ENCODE results near the gene EYA2. TPM values are rescaled to one million over a fixed set of nuclear protein-coding genes. Genes with fewer than 3 reads are reported as not detected.
A peak's percentile ranks its signal among the peaks of the same experiment; 100 is the strongest.

EYA2 gene
- polyA plus RNA-seq, 3 donors: 0.04 to 0.16 TPM; not detected in 1

GRCh38 chr20:47118641-47119040, 224.0 kb downstream of the EYA2 start:
- Histone ChIP-seq H3K4me2 (replicated peaks; ENCODE audit: extremely low read depth, low read length, poor library complexity, severe bottlenecking) (peak overlapping the region; percentile 2), H3K4me3 (replicated peaks in 1 of 3; ENCODE audit: low read depth in 2 of 3, low read length in 3 of 3) (peak overlapping the region in 1 of 3 experiments; percentile 11), H3K27ac (ENCODE audit: low read depth in 1 of 2, low read length in 2 of 2) (peak overlapping the region in 1 of 2 donors; percentile 10), H3K27me3 (ENCODE audit: control insufficient read depth in 2 of 2, insufficient read depth in 2 of 2, low read length in 2 of 2) (peaks cover 0 to 3% of the 10 kb centered on the region in 2 donors), H3K9ac (ENCODE audit: insufficient read depth, low read length, poor library complexity, severe bottlenecking) (no peak overlapping the region), H3K4me1 (ENCODE audit: control insufficient read depth in 1 of 2, insufficient read depth in 2 of 2, low read length in 2 of 2) (peaks cover 15 to 16% of the 10 kb centered on the region in 2 donors), H3K9me3 (replicated peaks in 1 of 2; ENCODE audit: control insufficient read depth in 1 of 2, insufficient read depth in 1 of 2, low read length in 2 of 2) (no peaks in the 10 kb centered on the region), H3K36me3 (replicated peaks in 1 of 2; ENCODE audit: control insufficient read depth in 1 of 2, insufficient read depth in 2 of 2, low read length in 2 of 2) (no peaks in the 10 kb centered on the region), H4K20me1 (ENCODE audit: insufficient read depth, low read length) (no peaks in the 10 kb centered on the region), H2AFZ (ENCODE audit: insufficient read depth, low read depth, low read length, poor library complexity, severe bottlenecking) (peak overlapping the region; percentile 21), H3K79me2 (ENCODE audit: insufficient read depth, low read length) (no peaks in the 10 kb centered on the region)
- H3K27me3 Mint-ChIP-seq (ENCODE audit: low read depth in 3 of 3): peaks cover 15 to 33% (median 32%) of the 10 kb centered on the region in 3 donors
- peaks cover 0 to 3% of the 10 kb centered on the region in 2 donors for H3K36me3 Mint-ChIP-seq
- no CpG with 5 or more reads among the region's 7 CpGs for WGBS (ENCODE audit: insufficient coverage)
- H3K4me3 Mint-ChIP-seq: peak overlapping the region in 1 of 2 donors; percentile 82
- no peak for TF ChIP-seq CTCF (IDR thresholded peaks at IDR 0.05)
- H3K4me1 Mint-ChIP-seq: peaks cover 18% of the 10 kb centered on the region
- intact Hi-C loops (cut with micrococcal nuclease): loop anchor here in 1 of 2 donors (5.0 kb wide), 1 partner anchor 34 kb away; no protein-coding TSS in a partner anchor
- H3K27ac Mint-ChIP-seq: peak overlapping the region in 5 of 7 donors; percentile 33 to 74 (median 52)
- peaks cover 0 to 3% (median 0%) of the 10 kb centered on the region in 7 donors for H3K9me3 Mint-ChIP-seq
- peak; percentile 34 to 43 (median 36) for DNase-seq

- Histone ChIP-seq H3K4me3 (replicated peaks in 1 of 3; ENCODE audit: low read depth in 2 of 3, low read length in 3 of 3) (no peak overlapping the region), H3K79me2 (ENCODE audit: insufficient read depth, low read length) (no peaks in the 10 kb centered on the region), H3K4me1 (ENCODE audit: control insufficient read depth in 1 of 2, insufficient read depth in 2 of 2, low read length in 2 of 2) (peaks cover 31% of the 10 kb centered on the region in 2 donors), H4K20me1 (ENCODE audit: insufficient read depth, low read length) (no peaks in the 10 kb centered on the region), H3K9ac (ENCODE audit: insufficient read depth, low read length, poor library complexity, severe bottlenecking) (no peak overlapping the region), H3K36me3 (replicated peaks in 1 of 2; ENCODE audit: control insufficient read depth in 1 of 2, insufficient read depth in 2 of 2, low read length in 2 of 2) (no peaks in the 10 kb centered on the region), H2AFZ (ENCODE audit: insufficient read depth, low read depth, low read length, poor library complexity, severe bottlenecking) (no peak overlapping the region), H3K27ac (ENCODE audit: low read depth in 1 of 2, low read length in 2 of 2) (no peak overlapping the region), H3K4me2 (replicated peaks; ENCODE audit: extremely low read depth, low read length, poor library complexity, severe bottlenecking) (no peak overlapping the region), H3K9me3 (replicated peaks in 1 of 2; ENCODE audit: control insufficient read depth in 1 of 2, insufficient read depth in 1 of 2, low read length in 2 of 2) (no peaks in the 10 kb centered on the region), H3K27me3 (ENCODE audit: control insufficient read depth in 2 of 2, insufficient read depth in 2 of 2, low read length in 2 of 2) (peaks cover 0 to 3% of the 10 kb centered on the region in 2 donors)
- intact Hi-C loops (cut with micrococcal nuclease): no loop called here
- H3K9me3 Mint-ChIP-seq: peaks cover 0 to 2% (median 0%) of the 10 kb centered on the region in 7 donors
- 95% methylated on average over 5 of the region's 10 CpGs for WGBS (ENCODE audit: insufficient coverage)
- peaks cover 15 to 29% (median 27%) of the 10 kb centered on the region in 3 donors for H3K27me3 Mint-ChIP-seq (ENCODE audit: low read depth in 3 of 3)
- no peak overlapping the region for H3K4me3 Mint-ChIP-seq
- peaks cover 34% of the 10 kb centered on the region for H3K4me1 Mint-ChIP-seq
- DNase-seq: no peak
- no peak for TF ChIP-seq CTCF (IDR thresholded peaks at IDR 0.05)
- no peak overlapping the region for H3K27ac Mint-ChIP-seq
- peaks cover 0 to 3% of the 10 kb centered on the region in 2 donors for H3K36me3 Mint-ChIP-seq
These were observed 225.8 kb downstream of the EYA2 start for GRCh38 chr20:47120346-47120936.

All from CD14-positive monocyte (primary cell).